Breast epithelium (tissue), 4 donors: ENCODE results near the gene TMEM108. TPM values are rescaled to one million over a fixed set of nuclear protein-coding genes. Genes with fewer than 3 reads are reported as not detected.

Source experiments
- DNase-seq, 2 donors: peaks; one replicate each; pipeline ENCODE4 v3.0.0-alpha.2; 2019; ENCODE audit warnings: low spot score in 2 of 2
- H3K27ac ChIP-seq, 2 donors: fragments of 200-600 bp; sonication (generic) in 1 of 2; one replicate each; pipeline ENCODE4 v1.5.1; 2016 to 2019; ENCODE audit warnings: mild to moderate bottlenecking in 1 of 2
- H3K27me3 ChIP-seq, 2 donors: fragments of 200-600 bp; sonication (generic) in 1 of 2; one replicate each; pipeline versions ENCODE4 v1.5.1 to v1.6.0; 2017 to 2019; ENCODE audit warnings: control low read depth in 1 of 2, mild to moderate bottlenecking in 1 of 2
- H3K36me3 ChIP-seq: fragments of 200-600 bp; one replicate; pipeline ENCODE4 v1.5.1; 2019
- H3K4me1 ChIP-seq, 2 donors: fragments of 200-600 bp; sonication (generic); one replicate each; pipeline ENCODE4 v1.5.1; 2016 to 2019; ENCODE audit warnings: control low read depth in 1 of 2
- H3K4me3 ChIP-seq, 3 donors: fragments of 200-600 bp; sonication (generic); 1 replicate in 2 of 3; 2 replicates in 1 of 3; pipeline ENCODE4 v1.5.1; 2016 to 2019; ENCODE audit warnings: mild to moderate bottlenecking in 3 of 3, moderate library complexity in 2 of 3
- H3K9me3 ChIP-seq, 2 donors: fragments of 200-600 bp; sonication (generic) in 1 of 2; one replicate each; pipeline ENCODE4 v1.5.1; 2016 to 2019; ENCODE audit warnings: control low read depth in 1 of 2
- CTCF ChIP-seq, 3 donors: fragments of 450-650 bp; IDR thresholded peaks; one replicate each; pipeline ENCODE4 v1.5.1; 2016 to 2017; ENCODE audit warnings: antibody characterized with exemption in 3 of 3, mild to moderate bottlenecking in 3 of 3, moderate library complexity in 3 of 3
- POLR2A ChIP-seq: fragments of 450-650 bp; IDR thresholded peaks from one replicate; pipeline ENCODE4 v1.6.1; 2016; ENCODE audit warnings: antibody characterized with exemption, mild to moderate bottlenecking, moderate library complexity
- POLR2AphosphoS5 ChIP-seq, 3 donors: sonication (generic); formaldehyde crosslinking; IDR thresholded peaks; one replicate each; pipeline ENCODE4 v1.6.1; 2017; ENCODE audit warnings: antibody characterized with exemption in 3 of 3
- intact Hi-C: fragments of 100-400 bp; cut with DNase I; formaldehyde crosslinking; loops from one replicate; pipeline ENCODE4 v1.15.1; 2023; ENCODE audit warnings: low total_unique reads
- total RNA-seq, 3 donors: library from RNA; depleted of rRNA; stranded (reverse); fragments of >200 nt; gene quantifications; one replicate each; pipeline ENCODE4 v1.1.0, GENCODE V29; 2016

TMEM108 gene
- total RNA-seq, 3 donors from 2014 or later, result 0.44 to 0.98 (median 0.48) TPM

DNA sequence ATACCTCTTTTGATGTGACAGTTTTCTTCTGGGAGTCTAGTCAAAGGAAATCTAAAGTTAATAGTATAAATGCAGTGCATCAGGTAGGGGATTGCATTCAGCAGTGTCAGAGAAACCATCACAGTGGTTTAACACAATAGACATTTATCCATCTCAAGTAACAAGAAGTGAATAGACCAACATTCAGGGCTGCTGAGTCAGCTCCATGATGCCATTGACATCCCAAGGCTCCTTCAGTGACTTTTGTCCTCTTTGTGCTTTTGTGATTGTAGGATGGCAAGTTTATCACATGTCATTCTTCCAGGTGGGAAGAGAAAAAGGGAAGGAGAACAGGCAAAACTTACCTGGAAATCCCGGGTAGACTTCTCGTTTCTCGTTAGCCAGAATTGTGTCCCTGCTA, 158.3 kb downstream of the TMEM108 start:
- no peaks in the 10 kb centered on the region for H3K36me3 ChIP-seq
- no peak for DNase-seq

DNA sequence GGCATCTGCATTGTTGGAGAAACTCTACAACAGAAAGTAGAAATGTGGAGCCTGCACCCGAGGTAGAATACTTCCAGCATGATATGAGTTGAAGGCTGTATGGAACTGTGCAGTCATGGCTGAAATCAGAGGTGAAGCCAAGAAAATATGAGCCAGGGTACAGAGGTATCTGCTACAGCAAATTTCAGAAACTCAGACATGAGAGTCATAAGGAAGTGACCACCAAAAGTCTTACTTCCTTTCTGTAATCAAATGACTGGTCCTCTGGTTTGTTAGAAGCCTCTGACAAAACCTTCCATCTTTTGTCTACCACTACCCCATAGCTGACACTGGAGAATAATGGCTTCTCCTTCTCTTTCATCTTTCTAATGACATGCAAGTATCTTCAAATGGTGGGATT, 159.4 kb downstream of the TMEM108 start:
- Histone ChIP-seq H3K36me3 (no peaks in the 10 kb centered on the region), H3K27me3 (no peaks in the 10 kb centered on the region), H3K4me1 (no peaks in the 10 kb centered on the region), H3K4me3 (no peak overlapping the region), H3K27ac (no peak overlapping the region), H3K9me3 (peaks cover 6 to 14% of the 10 kb centered on the region in 2 donors)
- no peak for DNase-seq
- TF ChIP-seq CTCF (IDR thresholded peaks at IDR 0.05) (no peak), POLR2A (no peak), POLR2AphosphoS5 (IDR thresholded peaks at IDR 0.05) (no peak)
- intact Hi-C loops, result no loop called here

More for the DNA sequence above, 158.3 kb downstream of the TMEM108 start:
- peaks cover 6 to 14% of the 10 kb centered on the region in 2 donors for H3K9me3 ChIP-seq
- no peak overlapping the region for H3K4me3 ChIP-seq
- H3K4me1 ChIP-seq, result no peaks in the 10 kb centered on the region
- no peak for TF ChIP-seq POLR2A
- no peak for TF ChIP-seq POLR2AphosphoS5 (IDR thresholded peaks at IDR 0.05)
- no peak for TF ChIP-seq CTCF (IDR thresholded peaks at IDR 0.05)
- no peaks in the 10 kb centered on the region for H3K27me3 ChIP-seq
- H3K27ac ChIP-seq, result no peak overlapping the region
- intact Hi-C loops, result no loop called here

GRCh38 chr3:133206921-133207320, 168.7 kb downstream of the TMEM108 start:
- H3K36me3 ChIP-seq, result no peaks in the 10 kb centered on the region
- H3K9me3 ChIP-seq, result peaks cover 0 to 4% of the 10 kb centered on the region in 2 donors
- TF ChIP-seq POLR2A (no peak), POLR2AphosphoS5 (IDR thresholded peaks at IDR 0.05) (no peak), CTCF (IDR thresholded peaks at IDR 0.05) (no peak)
- no peaks in the 10 kb centered on the region for H3K27me3 ChIP-seq
- DNase-seq, result no peak
- no peaks in the 10 kb centered on the region for H3K4me1 ChIP-seq
- intact Hi-C loops, result no loop called here
- H3K4me3 ChIP-seq, result no peak overlapping the region
- no peak overlapping the region for H3K27ac ChIP-seq

GRCh38 chr3:133208184-133208583, 170.0 kb downstream of the TMEM108 start:
- H3K36me3 ChIP-seq, result no peaks in the 10 kb centered on the region
- no peaks in the 10 kb centered on the region for H3K27me3 ChIP-seq
- no peaks in the 10 kb centered on the region for H3K4me1 ChIP-seq
- intact Hi-C loops, result no loop called here
- no peak for TF ChIP-seq POLR2A
- no peak for TF ChIP-seq POLR2AphosphoS5 (IDR thresholded peaks at IDR 0.05)
- no peak for TF ChIP-seq CTCF (IDR thresholded peaks at IDR 0.05)
- H3K27ac ChIP-seq, result no peak overlapping the region
- no peak for DNase-seq
- peaks cover 0 to 4% of the 10 kb centered on the region in 2 donors for H3K9me3 ChIP-seq
- no peak overlapping the region for H3K4me3 ChIP-seq

GRCh38 chr3:133209871-133210550, 171.8 kb downstream of the TMEM108 start:
- no peaks in the 10 kb centered on the region for H3K27me3 ChIP-seq
- no peak overlapping the region for H3K27ac ChIP-seq
- no peak for DNase-seq
- no peaks in the 10 kb centered on the region for H3K4me1 ChIP-seq
- no peaks in the 10 kb centered on the region for H3K9me3 ChIP-seq
- no peak overlapping the region for H3K4me3 ChIP-seq
- TF ChIP-seq CTCF (IDR thresholded peaks at IDR 0.05) (no peak), POLR2AphosphoS5 (IDR thresholded peaks at IDR 0.05) (no peak), POLR2A (no peak)
- intact Hi-C loops, result no loop called here
- H3K36me3 ChIP-seq, result no peaks in the 10 kb centered on the region
